CD4-positive, alpha-beta T cell treated with Interleukin-1 beta for 1 hour (primary cell): ENCODE data around the gene NBL1.

Experiments used
- DNase-seq, 2 donors: peaks; one replicate each; pipeline ENCODE4 v3.0.0-alpha.2; 2020 to 2022

Gene NBL1

GRCh38 chr1:19672237-19672636, 28.1 kb downstream of the NBL1 start:
- no peak for DNase-seq

- no peak for DNase-seq
Observed at GRCh38 chr1:19675797-19676196, 31.7 kb downstream of the NBL1 start.

GRCh38 chr1:19676438-19676922, 32.4 kb downstream of the NBL1 start:
- no peak for DNase-seq

- no peak for DNase-seq
Observed at GRCh38 chr1:19678493-19678892, 34.4 kb downstream of the NBL1 start.

- DNase-seq: no peak
Observed at GRCh38 chr1:19678931-19679453, 34.9 kb downstream of the NBL1 start.

GRCh38 chr1:19679691-19680090, 35.6 kb downstream of the NBL1 start:
- DNase-seq: no peak

GRCh38 chr1:19680644-19681043, 36.5 kb downstream of the NBL1 start:
- no peak for DNase-seq

- DNase-seq: no peak
Observed at GRCh38 chr1:19682257-19682656, 38.1 kb downstream of the NBL1 start.

GRCh38 chr1:19682901-19683300, 38.8 kb downstream of the NBL1 start:
- DNase-seq: no peak

- no peak for DNase-seq
Observed at GRCh38 chr1:19683351-19683750, 39.2 kb downstream of the NBL1 start.

- DNase-seq: no peak
Observed at GRCh38 chr1:19684677-19685076, 40.6 kb downstream of the NBL1 start.

GRCh38 chr1:19685994-19686393, 41.9 kb downstream of the NBL1 start:
- DNase-seq: no peak

GRCh38 chr1:19687414-19687813, 43.3 kb downstream of the NBL1 start:
- no peak for DNase-seq

GRCh38 chr1:19688041-19688842, 44.1 kb downstream of the NBL1 start:
- peak; percentile 57 to 62 for DNase-seq

GRCh38 chr1:19689085-19689757, 45.1 kb downstream of the NBL1 start:
- no peak for DNase-seq

- DNase-seq: no peak
Observed at GRCh38 chr1:19689856-19690255, 45.7 kb downstream of the NBL1 start.

GRCh38 chr1:19690342-19690741, 46.2 kb downstream of the NBL1 start:
- no peak for DNase-seq

GRCh38 chr1:19694298-19694697, 50.2 kb downstream of the NBL1 start:
- no peak for DNase-seq

- no peak for DNase-seq
Observed at GRCh38 chr1:19695772-19696171, 51.7 kb downstream of the NBL1 start.

- DNase-seq: no peak
Observed at GRCh38 chr1:19696820-19697219, 52.7 kb downstream of the NBL1 start.

- no peak for DNase-seq
Observed at GRCh38 chr1:19698181-19698580, 54.1 kb downstream of the NBL1 start.

GRCh38 chr1:19700079-19700777, 56.1 kb downstream of the NBL1 start:
- no peak for DNase-seq

- DNase-seq: no peak
Observed at GRCh38 chr1:19703280-19703679, 59.2 kb downstream of the NBL1 start.
